T-cell (primary cell): ENCODE measurements around the gene CALD1. TPM values are rescaled to one million over a fixed set of nuclear protein-coding genes. Genes with fewer than 3 reads are reported as not detected.
A peak's percentile ranks its signal among the peaks of the same experiment; 100 is the strongest.

Experiments
- ATAC-seq, 4 experiments: fragments of 200-7000 bp in 3 of 4; fragments of 150-1000 bp in 1 of 4; cut with Tn5 transposase; replicated peaks in 1 of 4; 1 replicate in 3 of 4; 2 replicates in 1 of 4; pipeline ENCODE4 v1.10.0; 2021; ENCODE audit warnings: moderate library complexity in 3 of 4, mild to moderate bottlenecking in 2 of 4, moderate number of reproducible peaks in 1 of 4
- CTCF ChIA-PET, 2 donors: fragments of 300-600 bp; sonication (Branson Sonifier 250); formaldehyde crosslinking; loops; one replicate each; lab custom pipeline; 2022; ENCODE audit warnings: antibody characterized with exemption in 2 of 2; lab: Charles Lee
- POLR2A ChIA-PET, 2 donors: fragments of 300-600 bp; sonication (Branson Sonifier 250); formaldehyde crosslinking; loops; one replicate each; lab custom pipeline; 2022; ENCODE audit warnings: antibody characterized with exemption in 2 of 2; lab: Charles Lee
- DNase-seq, 35 experiments: peaks; one replicate each; pipeline versions ENCODE4 v3.0.0 to v3.0.0-alpha.2; 2013 to 2023
- H3K27ac ChIP-seq: one replicate; pipeline ENCODE4 v1.5.1; 2013; ENCODE audit warnings: low read length
- H3K27me3 ChIP-seq, 2 experiments: replicated peaks in 1 of 2; 1 replicate in 1 of 2; 2 replicates in 1 of 2; pipeline versions ENCODE4 v1.6.1 to v1.7.0; 2013; ENCODE audit warnings: low read length in 1 of 2, mixed read lengths in 1 of 2; ENCODE audit not compliant: control insufficient read depth in 2 of 2, insufficient read depth in 2 of 2; ENCODE audit errors: extremely low read depth in 1 of 2
- H3K36me3 ChIP-seq, 2 donors: 1 replicate in 1 of 2; 2 replicates in 1 of 2; pipeline versions ENCODE4 v1.6.1 to v1.7.0; 2013; ENCODE audit warnings: low read length in 1 of 2; ENCODE audit not compliant: control insufficient read depth in 2 of 2, insufficient read depth in 1 of 2; ENCODE audit errors: extremely low read depth in 1 of 2
- H3K4me1 ChIP-seq, 2 experiments: 1 replicate in 1 of 2; 2 replicates in 1 of 2; pipeline versions ENCODE4 v1.6.1 to v1.7.0; 2013; ENCODE audit warnings: low read length in 2 of 2, mixed read lengths in 1 of 2; ENCODE audit not compliant: insufficient read depth in 2 of 2, control insufficient read depth in 1 of 2; ENCODE audit errors: extremely low read depth in 1 of 2
- H3K4me3 ChIP-seq, 2 donors: 1 replicate in 1 of 2; 2 replicates in 1 of 2; pipeline versions ENCODE4 v1.5.1 to v1.7.0; 2013; ENCODE audit warnings: mild to moderate bottlenecking in 2 of 2, low read length in 1 of 2, moderate library complexity in 1 of 2; ENCODE audit not compliant: control insufficient read depth in 1 of 2; ENCODE audit errors: extremely low read depth in 1 of 2
- H3K9me3 ChIP-seq: 2 replicates; pipeline ENCODE4 v1.7.0; 2013
- H3K27ac Mint-ChIP-seq, 2 donors: one replicate each; pipeline ENCODE4 v1.8.0; 2020 to 2021; ENCODE audit warnings: mild to moderate bottlenecking in 2 of 2, mixed read lengths in 2 of 2
- H3K27me3 Mint-ChIP-seq, 2 donors: one replicate each; pipeline ENCODE4 v1.8.0; 2021 to 2022; ENCODE audit warnings: mixed read lengths in 2 of 2
- H3K36me3 Mint-ChIP-seq: one replicate; pipeline ENCODE4 v1.8.0; 2021; ENCODE audit warnings: mixed read lengths
- H3K4me1 Mint-ChIP-seq, 3 donors: one replicate each; pipeline ENCODE4 v1.8.0; 2020 to 2022; ENCODE audit warnings: mixed read lengths in 3 of 3, mild to moderate bottlenecking in 1 of 3
- H3K4me3 Mint-ChIP-seq, 3 donors: one replicate each; pipeline ENCODE4 v1.8.0; 2020 to 2022; ENCODE audit warnings: mild to moderate bottlenecking in 3 of 3, mixed read lengths in 3 of 3, moderate library complexity in 3 of 3
- H3K9me3 Mint-ChIP-seq, 3 donors: one replicate each; pipeline ENCODE4 v1.8.0; 2020 to 2022; ENCODE audit warnings: mixed read lengths in 3 of 3
- WGBS: methylation state at CpG from one replicate; pipeline ENCODE4 v1.1.5; 2013; ENCODE audit warnings: missing lambda C conversion rate; ENCODE audit not compliant: insufficient coverage; 5-methylcytosine and 5-hydroxymethylcytosine counted together
- total RNA-seq, 35 experiments: library from RNA in 6 of 35; stranded (reverse) in 6 of 35; fragments of 120-200 nt in 1 of 35; gene quantifications; one replicate each; pipeline versions ENCODE4 v1.2.1 to v1.2.4 and lab custom pipeline; 2013 to 2026

CALD1 gene
- total RNA-seq, 5 donors from 2014 or later (not counting 1 experiment from before 2014, with no cell fraction given), result 0.95 to 2.4 (median 1.4) TPM; not detected in 1

DNA sequence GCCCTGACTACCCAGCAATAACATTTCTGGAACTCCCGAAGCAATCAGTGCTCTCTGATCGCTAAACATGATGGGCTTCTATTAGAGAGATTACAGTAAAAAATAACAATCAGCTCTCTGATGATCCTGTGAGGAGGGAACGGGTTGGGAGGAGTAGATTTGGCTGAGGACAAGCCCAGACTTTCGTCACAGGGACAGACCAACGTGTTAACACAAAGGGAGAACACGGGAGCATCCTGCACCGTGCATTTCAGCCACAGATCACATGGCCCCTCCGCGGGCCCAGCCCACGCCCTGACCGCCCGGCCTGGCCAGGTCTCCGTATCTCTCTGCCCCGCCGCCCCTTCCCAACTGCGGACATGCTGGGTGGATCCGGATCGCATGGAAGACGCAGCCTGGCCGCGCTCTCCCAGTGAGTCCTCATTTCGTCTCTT is 111.8 kb downstream of the CALD1 start:
- H3K27me3 ChIP-seq, result peaks cover 0 to 8% of the 10 kb centered on the region in 2 experiments
- no peaks in the 10 kb centered on the region for H3K36me3 Mint-ChIP-seq
- H3K36me3 ChIP-seq, result no peaks in the 10 kb centered on the region
- no peak overlapping the region for H3K27ac ChIP-seq
- H3K9me3 ChIP-seq, result no peaks in the 10 kb centered on the region
- peaks cover 8 to 29% (median 20%) of the 10 kb centered on the region in 3 donors for H3K4me1 Mint-ChIP-seq
- H3K4me3 Mint-ChIP-seq, result peak overlapping the region in 2 of 3 donors; percentile 29 to 46
- ATAC-seq (no peak), DNase-seq (no peak)
- H3K4me1 ChIP-seq, result peaks cover 3 to 5% of the 10 kb centered on the region in 2 experiments
- peak overlapping the region in 1 of 2 donors; percentile 36 for H3K4me3 ChIP-seq
- H3K9me3 Mint-ChIP-seq, result peaks cover 5 to 14% (median 9%) of the 10 kb centered on the region in 3 donors
- WGBS, result 19% methylated on average over 14 of the region's 22 CpGs
- CTCF ChIA-PET, result no interaction called here
- H3K27ac Mint-ChIP-seq, result no peak overlapping the region
- peaks cover 19 to 23% of the 10 kb centered on the region in 2 donors for H3K27me3 Mint-ChIP-seq
- POLR2A ChIA-PET, result no interaction called here

DNA sequence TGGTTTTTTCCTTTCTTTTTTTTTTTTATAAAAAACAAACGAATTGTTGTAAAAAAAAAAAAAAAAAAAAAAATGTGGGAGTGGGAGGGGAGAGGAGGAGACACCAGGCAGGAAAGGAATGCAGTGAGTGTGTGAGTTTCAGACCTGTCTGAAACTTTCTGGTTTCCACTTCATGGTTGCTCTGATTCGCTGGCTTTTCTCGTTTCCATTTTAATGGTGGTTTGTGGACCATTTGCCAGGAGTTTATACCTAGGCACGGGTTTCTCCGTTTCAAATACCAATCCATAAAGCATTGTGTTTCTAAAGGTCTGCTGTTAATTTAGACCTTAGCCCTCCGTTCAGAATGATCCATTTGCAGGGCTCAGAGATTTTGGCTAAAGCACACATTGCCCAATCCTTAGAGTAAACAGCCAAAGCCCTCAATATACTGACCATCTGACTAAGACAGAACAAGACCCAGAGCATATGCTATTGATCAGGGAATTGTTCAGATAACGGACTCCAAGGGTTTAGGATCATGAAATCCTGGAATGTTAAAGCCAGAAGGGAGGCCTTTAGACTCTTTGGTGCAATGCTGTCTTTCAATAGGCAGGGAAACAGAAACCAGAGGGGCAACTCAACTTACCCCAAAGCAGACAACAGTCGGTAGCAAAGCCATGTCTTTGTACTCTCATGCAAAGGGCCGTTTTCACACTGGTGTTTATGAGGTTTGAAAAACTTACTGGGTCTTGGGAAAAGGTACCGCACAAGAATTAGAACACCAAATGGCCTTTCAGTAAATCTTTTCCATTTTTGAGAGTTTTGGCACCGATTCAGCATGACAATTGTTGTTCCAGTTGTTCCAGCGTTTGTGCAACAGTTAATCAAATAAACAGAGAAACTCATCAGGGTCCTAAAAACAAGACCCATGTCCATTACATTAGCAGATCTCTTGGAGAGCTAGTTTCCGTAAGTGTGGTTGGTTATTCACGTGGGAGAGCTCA is 112.6 kb downstream of the CALD1 start:
- no peak overlapping the region for H3K27ac Mint-ChIP-seq
- peaks cover 9 to 19% (median 13%) of the 10 kb centered on the region in 3 donors for H3K9me3 Mint-ChIP-seq
- Histone ChIP-seq H3K4me3 (peak overlapping the region in 1 of 2 donors; percentile 36), H3K4me1 (peaks cover under 1 to 2% of the 10 kb centered on the region in 2 experiments), H3K27ac (no peak overlapping the region), H3K36me3 (no peaks in the 10 kb centered on the region), H3K27me3 (peaks cover 0 to 8% of the 10 kb centered on the region in 2 experiments), H3K9me3 (no peaks in the 10 kb centered on the region)
- CTCF ChIA-PET, result no interaction called here
- H3K4me3 Mint-ChIP-seq, result no peak overlapping the region
- POLR2A ChIA-PET, result no interaction called here
- H3K27me3 Mint-ChIP-seq, result peaks cover 19 to 23% of the 10 kb centered on the region in 2 donors
- peaks cover 1 to 22% (median 13%) of the 10 kb centered on the region in 3 donors for H3K4me1 Mint-ChIP-seq
- 65% methylated on average over 4 of the region's 14 CpGs for WGBS
- ATAC-seq (no peak), DNase-seq (no peak)
- peaks cover 3% of the 10 kb centered on the region for H3K36me3 Mint-ChIP-seq

DNA sequence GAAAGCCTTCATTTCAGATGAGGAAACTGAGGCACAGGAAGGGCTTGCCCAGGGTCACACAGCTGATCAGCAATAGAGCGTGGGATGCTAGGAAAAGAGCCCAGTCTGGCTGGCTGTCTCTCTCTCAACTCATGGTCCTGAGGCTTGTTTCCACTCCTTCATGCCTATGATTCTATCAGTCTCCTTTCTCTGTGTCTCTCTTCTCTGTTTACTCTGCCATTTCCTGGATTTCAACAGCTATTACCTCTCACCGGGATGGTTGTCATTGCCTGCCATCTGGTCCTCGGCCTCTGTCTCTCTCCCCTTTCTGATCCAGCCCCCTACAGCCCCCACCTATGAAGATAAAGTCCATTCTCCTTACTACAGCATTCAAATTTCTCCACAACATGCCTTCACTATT is 113.5 kb downstream of the CALD1 start:
- peaks cover 0 to 14% (median 6%) of the 10 kb centered on the region in 3 donors for H3K4me1 Mint-ChIP-seq
- ChIA-PET CTCF (no interaction called here), POLR2A (interaction anchor here in 1 of 2 donors (0.6 kb wide), 1 partner anchor 44 kb away, joined by 8 read pairs; no protein-coding TSS in a partner anchor)
- peaks cover 9 to 22% (median 13%) of the 10 kb centered on the region in 3 donors for H3K9me3 Mint-ChIP-seq
- no peak overlapping the region for H3K4me3 Mint-ChIP-seq
- ATAC-seq, result no peak
- H3K4me1 ChIP-seq, result no peaks in the 10 kb centered on the region
- no peaks in the 10 kb centered on the region for H3K9me3 ChIP-seq
- 34% methylated on average over 2 of the region's 3 CpGs for WGBS
- no peak overlapping the region for H3K27ac ChIP-seq
- H3K4me3 ChIP-seq, result no peak overlapping the region
- peaks cover 0 to 8% of the 10 kb centered on the region in 2 experiments for H3K27me3 ChIP-seq
- peaks cover 19 to 23% of the 10 kb centered on the region in 2 donors for H3K27me3 Mint-ChIP-seq
- H3K36me3 ChIP-seq, result no peaks in the 10 kb centered on the region
- DNase-seq, result no peak
- no peak overlapping the region for H3K27ac Mint-ChIP-seq
- H3K36me3 Mint-ChIP-seq, result peaks cover 3% of the 10 kb centered on the region

DNA sequence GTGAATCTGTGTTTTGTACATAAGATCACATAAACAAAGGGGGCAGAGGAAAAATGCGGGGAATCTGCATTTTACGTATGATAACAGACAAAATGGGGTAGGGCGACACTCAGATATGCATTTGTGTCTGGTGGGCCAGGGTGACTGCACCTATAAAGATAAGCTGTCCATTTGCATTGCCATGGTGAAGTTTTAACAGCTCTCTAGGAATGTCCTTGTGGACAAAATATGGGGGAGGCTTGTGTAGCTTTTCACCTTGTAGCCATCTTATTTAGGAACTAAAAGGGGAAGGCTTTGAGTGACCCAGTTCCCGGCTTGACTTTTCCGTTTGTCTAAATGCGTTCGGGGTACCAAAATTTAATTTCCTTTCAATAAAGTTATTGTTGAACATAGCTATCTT is 114.5 kb downstream of the CALD1 start:
- CTCF ChIA-PET, result no interaction called here
- Mint-ChIP-seq H3K4me3 (no peak overlapping the region), H3K9me3 (peaks cover 9 to 22% (median 13%) of the 10 kb centered on the region in 3 donors), H3K36me3 (peaks cover 3% of the 10 kb centered on the region), H3K27me3 (peaks cover 19 to 23% of the 10 kb centered on the region in 2 donors), H3K27ac (no peak overlapping the region), H3K4me1 (peaks cover 0 to 6% (median 2%) of the 10 kb centered on the region in 3 donors)
- Histone ChIP-seq H3K27me3 (peaks cover 0 to 8% of the 10 kb centered on the region in 2 experiments), H3K4me3 (no peak overlapping the region), H3K9me3 (no peaks in the 10 kb centered on the region), H3K27ac (no peak overlapping the region), H3K4me1 (no peaks in the 10 kb centered on the region), H3K36me3 (no peaks in the 10 kb centered on the region)
- POLR2A ChIA-PET, result interaction anchor here in 1 of 2 donors (0.6 kb wide), 1 partner anchor 10 kb away, joined by 6 read pairs; no protein-coding TSS in a partner anchor
- DNase-seq (no peak), ATAC-seq (no peak)
- WGBS, result 74% methylated on average over 3 of the region's 7 CpGs

DNA sequence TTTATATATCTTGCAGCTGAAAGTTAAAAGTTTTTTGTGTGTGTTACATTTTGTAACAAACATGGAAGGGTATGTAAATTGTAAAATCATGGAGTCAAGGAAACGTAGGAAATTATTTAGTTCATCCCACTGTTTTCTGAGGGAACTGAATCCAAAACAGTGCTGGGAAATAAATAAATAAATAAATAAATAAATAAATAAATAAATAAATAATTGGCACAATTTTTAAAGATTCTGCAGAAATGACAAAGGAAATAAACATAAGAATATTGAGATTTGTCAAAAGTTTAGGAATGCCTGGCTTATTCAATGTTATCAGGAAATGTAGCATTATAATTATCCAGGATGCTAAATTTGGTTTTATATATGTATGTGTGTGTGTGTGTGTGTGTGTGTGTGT is 115.5 kb downstream of the CALD1 start:
- Histone ChIP-seq H3K27ac (no peak overlapping the region), H3K36me3 (no peaks in the 10 kb centered on the region), H3K4me3 (no peak overlapping the region), H3K27me3 (peaks cover 0 to 8% of the 10 kb centered on the region in 2 experiments), H3K9me3 (no peaks in the 10 kb centered on the region), H3K4me1 (no peaks in the 10 kb centered on the region)
- ChIA-PET POLR2A (no interaction called here), CTCF (no interaction called here)
- WGBS, result no CpG with 5 or more reads among the region's 1 CpG
- peaks cover 3% of the 10 kb centered on the region for H3K36me3 Mint-ChIP-seq
- peaks cover 19 to 23% of the 10 kb centered on the region in 2 donors for H3K27me3 Mint-ChIP-seq
- no peak overlapping the region for H3K27ac Mint-ChIP-seq
- ATAC-seq, result no peak
- no peak overlapping the region for H3K4me3 Mint-ChIP-seq
- peaks cover 0 to 6% (median 2%) of the 10 kb centered on the region in 3 donors for H3K4me1 Mint-ChIP-seq
- H3K9me3 Mint-ChIP-seq, result peaks cover 9 to 22% (median 13%) of the 10 kb centered on the region in 3 donors
- DNase-seq, result no peak

- peaks cover 0 to 5% of the 10 kb centered on the region in 2 experiments for H3K27me3 ChIP-seq
- no peaks in the 10 kb centered on the region for H3K36me3 ChIP-seq
- H3K27ac Mint-ChIP-seq, result no peak overlapping the region
- H3K4me1 ChIP-seq, result no peaks in the 10 kb centered on the region
- no peak overlapping the region for H3K4me3 ChIP-seq
- H3K9me3 Mint-ChIP-seq, result peaks cover 9 to 22% (median 13%) of the 10 kb centered on the region in 3 donors
- peaks cover 0 to 4% (median 2%) of the 10 kb centered on the region in 3 donors for H3K4me1 Mint-ChIP-seq
- ChIA-PET POLR2A (no interaction called here), CTCF (no interaction called here)
- DNase-seq, result no peak
- peaks cover 15 to 20% of the 10 kb centered on the region in 2 donors for H3K27me3 Mint-ChIP-seq
- ATAC-seq, result no peak
- no peak overlapping the region for H3K27ac ChIP-seq
- 97% methylated on average over 3 of the region's 4 CpGs for WGBS
- peaks cover 3% of the 10 kb centered on the region for H3K36me3 Mint-ChIP-seq
- no peak overlapping the region for H3K4me3 Mint-ChIP-seq
- H3K9me3 ChIP-seq, result no peaks in the 10 kb centered on the region
These were observed 116.6 kb downstream of the CALD1 start for GRCh38 chr7:134896073-134896472.
